ENCODE results near the gene TTC36.
A peak's percentile ranks its signal among the peaks of the same experiment; 100 is the strongest.
"Not testable (repeated sequence)": the region's sequence is repeated elsewhere in the genome, so short reads cannot be mapped to it uniquely, and the experiment has no call there.

TTC36 gene

GRCh38 chr11:118527109-118527508, at the start of gene TTC36:
Gene TTC36 (plus strand): TSS chr11:118527474. CDS start chr11:118527495, 21 bp downstream.
- no peak for DNase-seq

- not testable (repeated sequence) for DNase-seq
Measured at GRCh38 chr11:118481238-118481637, 46.0 kb upstream of the TTC36 start.

- DNase-seq = no peak
Measured at GRCh38 chr11:118484405-118484804, 42.9 kb upstream of the TTC36 start.

GRCh38 chr11:118485273-118485672, 42.0 kb upstream of the TTC36 start:
- no peak for DNase-seq

GRCh38 chr11:118488480-118489109, 38.7 kb upstream of the TTC36 start:
- peak; percentile 80 for DNase-seq

GRCh38 chr11:118491041-118491440, 36.2 kb upstream of the TTC36 start:
- no peak for DNase-seq

GRCh38 chr11:118497831-118498230, 29.4 kb upstream of the TTC36 start:
- no peak for DNase-seq

GRCh38 chr11:118503216-118503615, 24.1 kb upstream of the TTC36 start:
- DNase-seq = no peak

- no peak for DNase-seq
Measured at GRCh38 chr11:118511601-118512000, 15.7 kb upstream of the TTC36 start.

- DNase-seq = no peak
Measured at GRCh38 chr11:118514103-118514502, 13.2 kb upstream of the TTC36 start.

- no peak for DNase-seq
Measured at GRCh38 chr11:118519549-118519948, 7.7 kb upstream of the TTC36 start.

GRCh38 chr11:118521892-118522311, 5.4 kb upstream of the TTC36 start:
- DNase-seq = no peak

- no peak for DNase-seq
Measured at GRCh38 chr11:118522571-118523072, 4.7 kb upstream of the TTC36 start.

- no peak for DNase-seq
Measured at GRCh38 chr11:118524356-118524755, 2.9 kb upstream of the TTC36 start.

GRCh38 chr11:118524757-118525470, 2.4 kb upstream of the TTC36 start:
- DNase-seq = no peak

- no peak for DNase-seq
Measured at GRCh38 chr11:118526688-118527087, 586 bp upstream of the TTC36 start.

- no peak for DNase-seq
Measured at GRCh38 chr11:118528511-118528910, 1.2 kb downstream of the TTC36 start.

- DNase-seq = no peak
Measured at GRCh38 chr11:118529584-118530175, 2.4 kb downstream of the TTC36 start.

- DNase-seq = no peak
Measured at GRCh38 chr11:118530180-118530682, 3.0 kb downstream of the TTC36 start.

GRCh38 chr11:118530683-118531596, 3.7 kb downstream of the TTC36 start, which contains the start of gene TMEM25:
Gene TMEM25 (plus strand): TSS chr11:118531192. CDS start chr11:118531802, 610 bp downstream.
- DNase-seq = peak; percentile 82

GRCh38 chr11:118531597-118532084, 4.4 kb downstream of the TTC36 start:
- DNase-seq = no peak

GRCh38 chr11:118532091-118532490, 4.8 kb downstream of the TTC36 start:
- no peak for DNase-seq
